Keratinocyte (primary cell): ENCODE measurements around the gene GYS1. TPM values are rescaled to one million over a fixed set of nuclear protein-coding genes. Genes with fewer than 3 reads are reported as not detected.

Experiments used
- DNase-seq: peaks from one replicate; pipeline ENCODE4 v3.0.0-alpha.2; 2011; ENCODE audit warnings: low read depth, missing footprints, low spot score
- FAIRE-seq: peaks from 2 replicates; lab custom pipeline; 2011; peaks lifted over from hg19 to GRCh38; lab: Jason Lieb, UNC
- H2AFZ ChIP-seq: 2 replicates; pipeline ENCODE4 v1.6.0; 2012; ENCODE audit warnings: low read length, control low read depth, inconsistent platforms; ENCODE audit not compliant: control insufficient read depth
- H3K27ac ChIP-seq: 2 replicates; pipeline ENCODE4 v1.5.1; 2011; ENCODE audit warnings: low read length; ENCODE audit not compliant: control insufficient read depth, insufficient read depth
- H3K27me3 ChIP-seq: 3 replicates; pipeline ENCODE4 v1.6.0; 2011; ENCODE audit warnings: low read length; ENCODE audit not compliant: control insufficient read depth, insufficient read depth; ENCODE audit errors: extremely low read depth
- H3K36me3 ChIP-seq, 2 experiments: 2 replicates in 1 of 2; 3 replicates in 1 of 2; pipeline ENCODE4 v1.5.1; 2011; ENCODE audit warnings: low read length in 2 of 2, mild to moderate bottlenecking in 1 of 2; ENCODE audit not compliant: control insufficient read depth in 2 of 2, insufficient read depth in 2 of 2; ENCODE audit errors: extremely low read depth in 1 of 2
- H3K4me1 ChIP-seq: 3 replicates; pipeline ENCODE4 v1.5.1; 2011; ENCODE audit warnings: low read length; ENCODE audit not compliant: control insufficient read depth, insufficient read depth; ENCODE audit errors: extremely low read depth
- H3K4me2 ChIP-seq: 3 replicates; pipeline ENCODE4 v1.6.0; 2011; ENCODE audit warnings: low read depth, low read length; ENCODE audit not compliant: control insufficient read depth, insufficient read depth; ENCODE audit errors: extremely low read depth
- H3K4me3 ChIP-seq, 3 experiments: fragments of 200-600 bp in 1 of 3; sonication (generic) in 1 of 3; 2 replicates in 2 of 3; 3 replicates in 1 of 3; pipeline ENCODE4 v1.5.1; 2011 to 2016; ENCODE audit warnings: low read length in 3 of 3, mild to moderate bottlenecking in 3 of 3, control low read depth in 2 of 3, inconsistent platforms in 1 of 3, low read depth in 1 of 3, mixed read lengths in 1 of 3, mixed run types in 1 of 3, moderate library complexity in 1 of 3; ENCODE audit not compliant: control insufficient read depth in 2 of 3, insufficient read depth in 2 of 3; ENCODE audit errors: extremely low read depth in 1 of 3
- H3K79me2 ChIP-seq: 2 replicates; pipeline ENCODE4 v1.6.0; 2012; ENCODE audit warnings: low read length; ENCODE audit not compliant: control insufficient read depth, insufficient read depth
- H3K9ac ChIP-seq: 3 replicates; pipeline ENCODE4 v1.6.0; 2011; ENCODE audit warnings: low read length; ENCODE audit not compliant: control insufficient read depth, insufficient read depth; ENCODE audit errors: extremely low read depth
- H3K9me1 ChIP-seq: 3 replicates; pipeline ENCODE4 v1.6.0; 2011; ENCODE audit warnings: low read length; ENCODE audit not compliant: control insufficient read depth, insufficient read depth; ENCODE audit errors: extremely low read depth
- H3K9me3 ChIP-seq: 2 replicates; pipeline ENCODE4 v1.5.1; 2012; ENCODE audit warnings: low read depth, low read length; ENCODE audit not compliant: control insufficient read depth
- H4K20me1 ChIP-seq: 3 replicates; pipeline ENCODE4 v1.6.0; 2011; ENCODE audit warnings: low read length; ENCODE audit not compliant: control insufficient read depth, insufficient read depth; ENCODE audit errors: extremely low read depth
- EZH2 ChIP-seq: IDR thresholded peaks from one replicate; pipeline ENCODE4 v1.6.1; 2012; ENCODE audit warnings: inconsistent platforms, mild to moderate bottlenecking, low read length, moderate library complexity
- dilution Hi-C: fragments of 300-500 bp; cut with MboI; formaldehyde crosslinking; loops from one replicate; pipeline ENCODE4 v1.7.0; 2020; ENCODE audit warnings: low sequenced_read_pairs; ENCODE audit not compliant: extremely low pct_ligation_motif_present
- polyA plus RNA-seq, 5 experiments: library from polyadenylated mRNA; depleted of rRNA in 3 of 5; stranded (reverse) in 3 of 5; stranded (forward) in 1 of 5; unstranded in 1 of 5; fragments of >200 nt; gene quantifications; 1 replicate in 1 of 5; 2 replicates in 3 of 5; 3 replicates in 1 of 5; pipeline versions ENCODE4 v1.2.1 to v1.2.3, GENCODE V29; 2011 to 2012; ENCODE audit warnings: missing spikeins in 2 of 5, low read depth in 1 of 5, low replicate concordance in 1 of 5
- TF ChIP-seq, protein P1 (sequence below), 3 experiments: IDR thresholded peaks in 1 of 3; conservative IDR thresholded peaks in 1 of 3; optimal IDR thresholded peaks in 1 of 3; 2 replicates in 2 of 3; 3 replicates in 1 of 3; pipeline versions ENCODE3 to v1.5.1; 2011; ENCODE audit warnings: low read length in 3 of 3, mild to moderate bottlenecking in 3 of 3, moderate library complexity in 2 of 3, control low read depth in 1 of 3, inconsistent platforms in 1 of 3; ENCODE audit not compliant: insufficient read depth in 2 of 3; ENCODE audit errors: extremely low read depth in 1 of 3

GYS1 gene
- polyA plus RNA-seq, 1 donor (not counting 4 experiments of a cell fraction or from before 2014, with no cell fraction given): 46.5 TPM

DNA sequence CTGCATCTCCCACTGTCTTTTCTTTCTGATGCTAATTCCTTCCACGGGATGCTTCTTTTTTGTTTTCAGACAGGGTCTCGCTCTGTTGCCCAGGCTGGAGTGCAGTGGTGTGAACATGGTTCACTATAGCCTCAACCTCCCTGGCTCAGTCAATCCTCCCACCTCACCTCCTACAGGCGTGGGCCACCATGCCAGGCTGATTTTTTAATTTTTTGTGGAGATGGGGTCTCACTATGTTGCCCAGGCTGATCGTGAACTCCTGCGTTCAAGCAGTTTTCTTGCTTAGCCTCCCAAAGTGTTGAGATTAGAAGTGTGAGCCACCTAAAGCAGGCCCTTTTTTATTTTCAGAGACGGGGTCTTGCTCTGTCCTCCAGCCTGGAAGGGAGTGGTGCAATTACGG, 4.8 kb downstream of the GYS1 start:
- H3K4me1 ChIP-seq: peaks cover 4% of the 10 kb centered on the region
- H3K9me3 ChIP-seq: no peaks in the 10 kb centered on the region
- no peaks in the 10 kb centered on the region for H3K9me1 ChIP-seq
- no peak overlapping the region for H3K27ac ChIP-seq
- peaks cover 42 to 47% of the 10 kb centered on the region in 2 experiments for H3K36me3 ChIP-seq
- H3K9ac ChIP-seq: no peak overlapping the region
- no peak for TF ChIP-seq EZH2
- TF ChIP-seq, protein P1, sequence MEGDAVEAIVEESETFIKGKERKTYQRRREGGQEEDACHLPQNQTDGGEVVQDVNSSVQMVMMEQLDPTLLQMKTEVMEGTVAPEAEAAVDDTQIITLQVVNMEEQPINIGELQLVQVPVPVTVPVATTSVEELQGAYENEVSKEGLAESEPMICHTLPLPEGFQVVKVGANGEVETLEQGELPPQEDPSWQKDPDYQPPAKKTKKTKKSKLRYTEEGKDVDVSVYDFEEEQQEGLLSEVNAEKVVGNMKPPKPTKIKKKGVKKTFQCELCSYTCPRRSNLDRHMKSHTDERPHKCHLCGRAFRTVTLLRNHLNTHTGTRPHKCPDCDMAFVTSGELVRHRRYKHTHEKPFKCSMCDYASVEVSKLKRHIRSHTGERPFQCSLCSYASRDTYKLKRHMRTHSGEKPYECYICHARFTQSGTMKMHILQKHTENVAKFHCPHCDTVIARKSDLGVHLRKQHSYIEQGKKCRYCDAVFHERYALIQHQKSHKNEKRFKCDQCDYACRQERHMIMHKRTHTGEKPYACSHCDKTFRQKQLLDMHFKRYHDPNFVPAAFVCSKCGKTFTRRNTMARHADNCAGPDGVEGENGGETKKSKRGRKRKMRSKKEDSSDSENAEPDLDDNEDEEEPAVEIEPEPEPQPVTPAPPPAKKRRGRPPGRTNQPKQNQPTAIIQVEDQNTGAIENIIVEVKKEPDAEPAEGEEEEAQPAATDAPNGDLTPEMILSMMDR (optimal IDR thresholded peaks at IDR 0.05 in 1 of 3, IDR thresholded peaks at IDR 0.05 in 1 of 3, conservative IDR thresholded peaks at IDR 0.05 in 1 of 3; ENCODE audit: extremely low read depth in 1 of 3, insufficient read depth in 2 of 3, low read length in 3 of 3): no peak
- H3K4me2 ChIP-seq: no peak overlapping the region
- FAIRE-seq (no peak), DNase-seq (no peak)
- dilution Hi-C loops: no loop called here
- peaks cover 39% of the 10 kb centered on the region for H3K79me2 ChIP-seq
- H4K20me1 ChIP-seq: no peaks in the 10 kb centered on the region
- no peaks in the 10 kb centered on the region for H3K27me3 ChIP-seq
- H3K4me3 ChIP-seq: no peak overlapping the region
- H2AFZ ChIP-seq: no peak overlapping the region

DNA sequence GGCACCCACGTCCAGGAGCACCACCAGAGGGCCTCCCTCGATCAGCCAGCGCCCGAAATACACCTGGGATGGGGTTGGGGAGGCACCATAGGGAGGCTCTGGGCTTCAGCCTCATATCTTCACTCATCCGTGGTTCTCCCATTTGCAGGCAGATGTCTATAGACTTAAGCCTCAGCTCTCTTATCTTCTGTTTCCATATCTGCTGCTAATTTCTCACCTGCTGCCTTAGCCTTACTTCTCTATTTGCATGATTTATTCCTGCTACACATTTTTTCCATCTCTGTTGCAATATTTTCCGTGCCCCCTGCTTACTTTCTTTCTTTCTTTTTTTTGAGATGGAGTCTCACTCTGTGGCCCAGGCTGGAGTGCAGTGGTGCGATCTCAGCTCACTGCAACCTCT, 5.8 kb downstream of the GYS1 start:
- dilution Hi-C loops: no loop called here
- H3K4me3 ChIP-seq: no peak overlapping the region
- no peak for FAIRE-seq

More for the DNA sequence above, 5.8 kb downstream of the GYS1 start:
- Histone ChIP-seq H3K4me1 (peaks cover 4% of the 10 kb centered on the region), H3K4me2 (no peak overlapping the region), H2AFZ (no peak overlapping the region), H3K27me3 (no peaks in the 10 kb centered on the region), H3K9me1 (no peaks in the 10 kb centered on the region), H3K9ac (no peak overlapping the region), H3K27ac (no peak overlapping the region), H3K36me3 (peaks cover 49% of the 10 kb centered on the region in 2 experiments), H3K9me3 (no peaks in the 10 kb centered on the region), H3K79me2 (peaks cover 32% of the 10 kb centered on the region), H4K20me1 (no peaks in the 10 kb centered on the region)
- TF ChIP-seq, protein P1 (optimal IDR thresholded peaks at IDR 0.05 in 1 of 3, IDR thresholded peaks at IDR 0.05 in 1 of 3, conservative IDR thresholded peaks at IDR 0.05 in 1 of 3; ENCODE audit: extremely low read depth in 1 of 3, insufficient read depth in 2 of 3, low read length in 3 of 3): no peak
- no peak for TF ChIP-seq EZH2
- DNase-seq: no peak
